ENCODE data around the gene PRTG.
"Not testable (repeated sequence)": the region's sequence is repeated elsewhere in the genome, so short reads cannot be mapped to it uniquely, and the experiment has no call there.

Gene PRTG, protein sequence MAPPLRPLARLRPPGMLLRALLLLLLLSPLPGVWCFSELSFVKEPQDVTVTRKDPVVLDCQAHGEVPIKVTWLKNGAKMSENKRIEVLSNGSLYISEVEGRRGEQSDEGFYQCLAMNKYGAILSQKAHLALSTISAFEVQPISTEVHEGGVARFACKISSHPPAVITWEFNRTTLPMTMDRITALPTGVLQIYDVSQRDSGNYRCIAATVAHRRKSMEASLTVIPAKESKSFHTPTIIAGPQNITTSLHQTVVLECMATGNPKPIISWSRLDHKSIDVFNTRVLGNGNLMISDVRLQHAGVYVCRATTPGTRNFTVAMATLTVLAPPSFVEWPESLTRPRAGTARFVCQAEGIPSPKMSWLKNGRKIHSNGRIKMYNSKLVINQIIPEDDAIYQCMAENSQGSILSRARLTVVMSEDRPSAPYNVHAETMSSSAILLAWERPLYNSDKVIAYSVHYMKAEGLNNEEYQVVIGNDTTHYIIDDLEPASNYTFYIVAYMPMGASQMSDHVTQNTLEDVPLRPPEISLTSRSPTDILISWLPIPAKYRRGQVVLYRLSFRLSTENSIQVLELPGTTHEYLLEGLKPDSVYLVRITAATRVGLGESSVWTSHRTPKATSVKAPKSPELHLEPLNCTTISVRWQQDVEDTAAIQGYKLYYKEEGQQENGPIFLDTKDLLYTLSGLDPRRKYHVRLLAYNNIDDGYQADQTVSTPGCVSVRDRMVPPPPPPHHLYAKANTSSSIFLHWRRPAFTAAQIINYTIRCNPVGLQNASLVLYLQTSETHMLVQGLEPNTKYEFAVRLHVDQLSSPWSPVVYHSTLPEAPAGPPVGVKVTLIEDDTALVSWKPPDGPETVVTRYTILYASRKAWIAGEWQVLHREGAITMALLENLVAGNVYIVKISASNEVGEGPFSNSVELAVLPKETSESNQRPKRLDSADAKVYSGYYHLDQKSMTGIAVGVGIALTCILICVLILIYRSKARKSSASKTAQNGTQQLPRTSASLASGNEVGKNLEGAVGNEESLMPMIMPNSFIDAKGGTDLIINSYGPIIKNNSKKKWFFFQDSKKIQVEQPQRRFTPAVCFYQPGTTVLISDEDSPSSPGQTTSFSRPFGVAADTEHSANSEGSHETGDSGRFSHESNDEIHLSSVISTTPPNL

DNA sequence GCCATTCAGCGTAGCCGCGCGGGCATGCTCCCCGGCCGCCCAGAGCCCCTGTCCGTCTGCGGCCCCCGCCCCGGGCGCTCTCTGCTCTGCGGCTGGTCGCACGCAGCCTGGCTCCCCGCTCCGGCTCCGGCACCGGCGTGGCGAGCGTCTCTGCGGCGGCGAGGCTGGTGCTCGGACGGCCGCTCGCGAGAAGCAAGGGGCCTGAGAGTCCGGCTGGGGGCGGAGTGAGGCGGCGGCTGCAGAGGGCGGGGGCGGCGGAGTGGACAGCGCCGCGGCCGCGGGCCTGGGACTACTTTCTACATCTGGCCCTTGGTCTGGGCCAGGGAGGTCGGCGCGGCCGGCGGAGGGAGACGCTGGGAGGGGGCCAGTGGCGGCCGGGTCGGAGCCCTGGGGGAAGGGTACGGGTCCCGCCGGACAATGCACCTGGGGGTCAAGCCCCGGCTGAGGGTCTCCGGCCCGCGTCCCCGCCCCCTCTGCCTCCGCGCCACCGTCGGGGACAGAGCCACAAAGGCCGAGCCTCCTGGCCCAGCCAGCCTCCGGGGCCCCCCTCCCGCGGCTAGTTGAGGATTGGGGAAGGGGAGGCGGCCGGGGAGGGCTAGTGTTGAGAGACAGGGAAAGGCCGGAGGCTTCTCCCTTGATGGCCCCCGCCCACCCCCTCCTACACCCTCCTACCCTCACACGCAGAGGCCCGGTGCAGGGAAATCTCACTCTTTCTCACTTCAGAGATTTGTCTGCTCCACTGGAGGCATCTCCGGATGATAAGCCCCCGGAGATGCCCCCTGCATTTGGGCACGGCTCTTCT lies at the start of gene PRTG:
PRTG (minus strand) TSS at position 226 of the 802 bp plus-strand sequence; CDS start at position 5, 221 bp downstream.
- no peak within 1 kb of the TSS; the same call in 1 of the 2 replicates for H3K27ac ChIP-seq
- TF ChIP-seq ZFX (IDR thresholded peaks at IDR 0.05; ENCODE audit: borderline replicate concordance): no peak
- TF ChIP-seq, protein P1, sequence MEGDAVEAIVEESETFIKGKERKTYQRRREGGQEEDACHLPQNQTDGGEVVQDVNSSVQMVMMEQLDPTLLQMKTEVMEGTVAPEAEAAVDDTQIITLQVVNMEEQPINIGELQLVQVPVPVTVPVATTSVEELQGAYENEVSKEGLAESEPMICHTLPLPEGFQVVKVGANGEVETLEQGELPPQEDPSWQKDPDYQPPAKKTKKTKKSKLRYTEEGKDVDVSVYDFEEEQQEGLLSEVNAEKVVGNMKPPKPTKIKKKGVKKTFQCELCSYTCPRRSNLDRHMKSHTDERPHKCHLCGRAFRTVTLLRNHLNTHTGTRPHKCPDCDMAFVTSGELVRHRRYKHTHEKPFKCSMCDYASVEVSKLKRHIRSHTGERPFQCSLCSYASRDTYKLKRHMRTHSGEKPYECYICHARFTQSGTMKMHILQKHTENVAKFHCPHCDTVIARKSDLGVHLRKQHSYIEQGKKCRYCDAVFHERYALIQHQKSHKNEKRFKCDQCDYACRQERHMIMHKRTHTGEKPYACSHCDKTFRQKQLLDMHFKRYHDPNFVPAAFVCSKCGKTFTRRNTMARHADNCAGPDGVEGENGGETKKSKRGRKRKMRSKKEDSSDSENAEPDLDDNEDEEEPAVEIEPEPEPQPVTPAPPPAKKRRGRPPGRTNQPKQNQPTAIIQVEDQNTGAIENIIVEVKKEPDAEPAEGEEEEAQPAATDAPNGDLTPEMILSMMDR (IDR thresholded peaks at IDR 0.05): no peak

DNA sequence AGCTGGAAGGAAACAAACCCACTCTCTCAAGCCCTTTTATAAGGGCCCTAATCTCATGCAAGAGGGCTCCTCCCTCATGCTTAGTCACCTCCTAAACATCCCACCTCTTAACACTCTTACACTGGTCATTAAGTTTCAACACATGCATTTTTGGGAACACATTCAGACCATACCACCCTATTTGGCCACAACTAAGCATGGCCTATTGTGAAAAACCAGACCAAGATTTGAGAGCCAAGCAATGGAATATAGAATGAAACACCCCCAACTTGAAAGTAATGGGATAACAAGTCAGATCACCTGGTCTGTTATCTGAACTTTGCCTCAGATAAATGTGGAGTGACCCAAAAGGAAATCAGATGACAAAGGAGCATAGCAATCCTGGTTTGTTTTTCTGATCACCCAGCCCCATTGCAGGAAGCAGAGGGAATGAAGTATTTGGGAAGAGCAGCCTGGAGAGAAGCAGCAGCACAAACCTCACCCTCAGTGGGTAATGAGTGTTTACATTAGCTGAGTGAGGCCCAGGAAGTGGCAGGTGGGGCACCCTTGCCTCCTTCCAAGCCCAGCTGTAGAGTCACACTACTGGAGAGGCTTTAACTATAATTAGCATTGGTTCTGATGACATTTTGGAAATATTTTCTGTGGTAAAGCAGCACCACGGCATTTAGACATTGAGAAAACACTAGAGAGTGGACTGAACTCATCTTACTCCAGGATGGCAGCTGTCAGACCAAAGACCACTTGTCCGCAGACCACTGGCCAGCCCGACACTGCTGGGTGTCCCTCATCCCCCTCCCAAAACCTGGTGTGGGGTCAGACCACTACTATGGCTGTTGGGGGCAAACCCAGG lies 48.8 kb upstream of the PRTG start:
- TF ChIP-seq, protein P1 (IDR thresholded peaks at IDR 0.05): no peak
- no peak for TF ChIP-seq ZFX (IDR thresholded peaks at IDR 0.05; ENCODE audit: borderline replicate concordance)
- H3K27ac ChIP-seq: no peak overlapping the region

DNA sequence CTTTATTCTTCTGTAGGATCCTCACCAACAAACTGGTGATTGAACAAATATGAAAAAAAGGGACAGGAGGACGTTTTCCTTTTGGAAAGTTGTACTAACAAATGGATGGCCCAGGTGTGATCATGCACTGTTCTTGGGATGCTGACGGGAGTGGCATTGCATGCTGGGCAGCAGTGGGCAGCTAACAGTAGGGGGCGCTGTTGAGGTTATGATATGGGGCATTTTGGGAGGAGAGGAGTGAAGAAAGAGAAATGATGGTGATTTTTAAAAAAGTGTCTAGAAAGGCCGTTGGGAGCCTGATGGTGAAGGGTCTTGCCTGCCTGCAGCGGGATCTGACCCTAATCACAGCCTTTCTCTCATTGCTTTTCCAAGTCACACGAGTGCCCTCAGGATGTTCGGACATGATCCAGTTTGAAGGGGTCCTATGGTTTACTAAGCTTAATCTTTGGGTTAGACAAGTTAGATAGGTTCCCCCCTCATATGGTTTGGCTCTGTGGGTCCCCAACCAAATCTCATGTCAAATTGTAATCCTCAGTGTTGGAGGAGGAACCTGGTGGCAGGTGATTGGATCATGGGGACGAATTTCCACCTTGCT lies 46.2 kb upstream of the PRTG start:
- H3K27ac ChIP-seq: no peak overlapping the region
- TF ChIP-seq, protein P1 (IDR thresholded peaks at IDR 0.05): peak; percentile 83
- TF ChIP-seq ZFX (IDR thresholded peaks at IDR 0.05; ENCODE audit: borderline replicate concordance): no peak

DNA sequence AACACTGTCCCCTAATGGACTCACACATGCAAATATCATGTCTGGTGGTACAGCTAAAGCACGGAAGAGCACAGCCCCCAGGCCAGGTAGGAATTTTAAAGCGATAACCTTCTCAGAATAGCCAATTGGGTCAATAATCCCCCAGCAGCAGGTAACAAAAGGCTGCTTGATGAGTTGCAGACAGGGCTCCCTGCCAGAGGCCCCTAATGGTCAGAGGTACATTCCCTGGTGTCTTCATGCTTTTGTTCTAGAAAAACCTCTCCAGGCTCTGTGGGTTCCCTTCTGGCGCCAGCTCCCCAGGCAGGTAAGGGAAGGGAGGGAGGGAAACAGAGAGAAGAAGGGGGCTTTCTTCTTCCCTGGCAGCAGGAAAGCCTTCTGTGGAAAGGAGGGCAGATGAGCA lies 43.4 kb upstream of the PRTG start:
- no peak for TF ChIP-seq ZFX (IDR thresholded peaks at IDR 0.05; ENCODE audit: borderline replicate concordance)
- TF ChIP-seq, protein P1 (IDR thresholded peaks at IDR 0.05): no peak
- no peak overlapping the region for H3K27ac ChIP-seq

DNA sequence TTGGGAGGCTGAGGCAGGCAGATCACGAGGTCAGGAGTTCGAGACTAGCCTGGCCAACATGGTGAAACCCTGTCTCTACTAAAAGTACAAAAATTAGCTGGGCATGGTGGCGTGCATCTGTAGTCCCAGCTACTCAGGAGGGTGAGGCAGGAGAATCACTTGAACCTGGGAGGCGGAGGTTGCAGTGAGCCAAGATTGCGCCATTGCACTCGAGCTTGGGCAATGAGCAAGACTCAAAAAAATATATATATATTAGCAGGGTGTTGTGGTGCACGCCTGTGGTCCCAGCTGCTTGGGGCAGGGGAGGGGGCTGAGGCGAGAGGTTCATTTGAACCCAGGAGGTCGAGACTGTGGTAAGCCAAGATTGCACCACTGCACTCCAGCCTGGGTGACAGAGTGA lies 42.6 kb upstream of the PRTG start:
- H3K27ac ChIP-seq: not testable (repeated sequence)

DNA sequence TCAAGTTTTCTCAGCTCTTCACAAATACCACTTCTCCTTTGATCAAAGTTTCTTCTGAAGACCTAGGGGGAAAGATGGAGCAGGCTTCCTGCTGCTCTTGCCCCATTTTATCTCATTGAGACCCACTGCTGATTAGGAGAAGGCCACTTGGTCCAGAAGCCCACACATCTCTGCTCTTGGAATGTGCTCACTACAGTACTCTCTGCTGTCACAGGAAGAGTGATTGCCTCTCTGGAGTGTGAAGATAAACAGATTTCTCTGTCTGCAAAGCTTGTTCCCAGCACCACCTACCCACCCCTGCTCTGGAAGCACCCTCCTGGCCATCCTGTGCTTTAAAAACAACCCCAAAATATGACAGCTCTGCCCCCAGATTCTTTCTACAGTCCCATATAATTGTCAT lies 41.3 kb upstream of the PRTG start:
- TF ChIP-seq, protein P1 (IDR thresholded peaks at IDR 0.05): no peak
- no peak for TF ChIP-seq ZFX (IDR thresholded peaks at IDR 0.05; ENCODE audit: borderline replicate concordance)
- no peak overlapping the region for H3K27ac ChIP-seq
